HG03196 (cell line): Measurements from ENCODE around the gene ACOXL.
"Not testable (repeated sequence)": the region's sequence is repeated elsewhere in the genome, so short reads cannot be mapped to it uniquely, and the experiment has no call there.

ENCODE experiments used
- ATAC-seq: cut with Tn5 transposase; IDR thresholded peaks from one replicate; pipeline ENCODE4 v1.9.1; 2021; ENCODE audit not compliant: unreplicated experiment

The ACOXL gene

GRCh38 chr2:110852541-110853263 lies 120.3 kb downstream of the ACOXL start:
- no peak for ATAC-seq

GRCh38 chr2:110853516-110853915 lies 121.1 kb downstream of the ACOXL start:
- ATAC-seq, result no peak

GRCh38 chr2:110853948-110854347 lies 121.6 kb downstream of the ACOXL start:
- ATAC-seq, result no peak

GRCh38 chr2:110854355-110855081 lies 122.1 kb downstream of the ACOXL start:
- ATAC-seq, result no peak

- ATAC-seq, result not testable (repeated sequence)
Observed at GRCh38 chr2:110855841-110856240, 123.5 kb downstream of the ACOXL start.

- ATAC-seq, result peak; percentile 84
Observed at GRCh38 chr2:110858135-110858725, 125.9 kb downstream of the ACOXL start.

GRCh38 chr2:110858993-110859701 lies 126.8 kb downstream of the ACOXL start:
- no peak for ATAC-seq

GRCh38 chr2:110860630-110861029 lies 128.3 kb downstream of the ACOXL start:
- ATAC-seq, result no peak

- no peak for ATAC-seq
Observed at GRCh38 chr2:110861616-110862260, 129.4 kb downstream of the ACOXL start.

GRCh38 chr2:110863726-110864125 lies 131.4 kb downstream of the ACOXL start:
- ATAC-seq, result no peak

- no peak for ATAC-seq
Observed at GRCh38 chr2:110864176-110864575, 131.8 kb downstream of the ACOXL start.

- no peak for ATAC-seq
Observed at GRCh38 chr2:110864731-110865130, 132.4 kb downstream of the ACOXL start.

GRCh38 chr2:110865188-110865587 lies 132.8 kb downstream of the ACOXL start:
- peak; percentile 80 for ATAC-seq

GRCh38 chr2:110866045-110866444 lies 133.7 kb downstream of the ACOXL start:
- no peak for ATAC-seq

- no peak for ATAC-seq
Observed at GRCh38 chr2:110866466-110866865, 134.1 kb downstream of the ACOXL start.

GRCh38 chr2:110867078-110867477 lies 134.7 kb downstream of the ACOXL start:
- ATAC-seq, result no peak

- ATAC-seq, result no peak
Observed at GRCh38 chr2:110868971-110869370, 136.6 kb downstream of the ACOXL start.

GRCh38 chr2:110869472-110870446 lies 137.4 kb downstream of the ACOXL start:
- ATAC-seq, result no peak

- ATAC-seq, result no peak
Observed at GRCh38 chr2:110870545-110870944, 138.2 kb downstream of the ACOXL start.

- no peak for ATAC-seq
Observed at GRCh38 chr2:110871637-110872036, 139.3 kb downstream of the ACOXL start.
